ENCODE measurements around the gene COL7A1.

GRCh38 chr3:48587686-48588085, 7.4 kb downstream of the COL7A1 start:
- TF ChIP-seq SIN3A (IDR thresholded peaks at IDR 0.05; ENCODE audit: borderline replicate concordance, low read depth, low read length) (no peak), CTCF (IDR thresholded peaks at IDR 0.05) (no peak)

Measured in SK-N-SH (cell line).